K562 (cell line): ENCODE data around the gene SLC1A5. TPM values are rescaled to one million over a fixed set of nuclear protein-coding genes. Genes with fewer than 3 reads are reported as not detected.

Experiments used
- ESRRA ChIP-seq: fragments of 450-650 bp; IDR thresholded peaks from 2 replicates; pipeline ENCODE4 v1.6.1; 2014; ENCODE audit warnings: low read depth, mild to moderate bottlenecking, moderate library complexity, borderline replicate concordance
- PCBP1 ChIP-seq: fragments of 200-400 bp; formaldehyde crosslinking; IDR thresholded peaks from 2 replicates; pipeline ENCODE4 v1.6.1; 2018; ENCODE audit warnings: mild to moderate bottlenecking, low read depth, low read length; ENCODE audit not compliant: poor library complexity, severe bottlenecking
- POLR2G ChIP-seq: fragments of 200-400 bp; formaldehyde crosslinking; IDR thresholded peaks from 2 replicates; pipeline ENCODE4 v1.6.1; 2017; ENCODE audit warnings: low read depth, mild to moderate bottlenecking, antibody characterized with exemption, low read length, moderate library complexity
- SMC3 ChIP-seq: conservative IDR thresholded peaks from 2 replicates; pipeline ENCODE4 v1.6.1; 2011; ENCODE audit warnings: low read depth, low read length, improper control_type of control experiment; ENCODE audit not compliant: insufficient read depth
- ZNF830 ChIP-seq: fragments of 250-450 bp; sonication (Bioruptor Pico); IDR thresholded peaks from 2 replicates; pipeline ENCODE4 v1.5.0; 2021; ENCODE audit warnings: mild to moderate bottlenecking
- polyA plus RNA-seq, 8 experiments: library from polyadenylated mRNA; depleted of rRNA in 4 of 8; stranded (reverse) in 5 of 8; unstranded in 3 of 8; fragments of >200 nt; fragmentation: Nextera tagmentation in 2 of 8; fragmentation: Illumina TruSeq in 1 of 8; extraction: Ambion mirVana in 2 of 8; extraction: Trizol in 1 of 8; gene quantifications; 2 replicates each; pipeline versions ENCODE4 v1.2.1 to v1.2.3, GENCODE V29; 2011 to 2014; ENCODE audit warnings: inconsistent platforms in 1 of 8, missing spikeins in 1 of 8
- total RNA-seq, 7 experiments: library from RNA; depleted of rRNA in 6 of 7; stranded (reverse); fragments of >200 nt in 6 of 7; fragmentation: Illumina TruSeq in 2 of 7; extraction: Trizol in 2 of 7; gene quantifications; 2 replicates each; pipeline versions ENCODE4 v1.2.1 to v1.2.3, GENCODE V29; 2011 to 2021; ENCODE audit warnings: low replicate concordance in 1 of 7
- TF ChIP-seq, protein P1 (sequence below): fragments of 200-800 bp; sonication (Bioruptor generic); IDR thresholded peaks from 2 replicates; pipeline ENCODE4 v1.6.1; 2016; ENCODE audit warnings: missing genetic modification characterization, missing compliant biosample characterization
- TF ChIP-seq, protein P2 (sequence below): fragments of 450-650 bp; IDR thresholded peaks from 2 replicates; pipeline ENCODE4 v1.6.1; 2016; ENCODE audit warnings: antibody characterized with exemption

SLC1A5 gene
- total and polyA plus RNA-seq, 9 of the 15 experiments (the other 6 are each of a cell fraction or from before 2014, with no cell fraction given), result 31.2 to 417 (median 134) TPM

GRCh38 chr19:46776927-46777911 is 11.2 kb downstream of the SLC1A5 start (continued):
- TF ChIP-seq, protein P1, sequence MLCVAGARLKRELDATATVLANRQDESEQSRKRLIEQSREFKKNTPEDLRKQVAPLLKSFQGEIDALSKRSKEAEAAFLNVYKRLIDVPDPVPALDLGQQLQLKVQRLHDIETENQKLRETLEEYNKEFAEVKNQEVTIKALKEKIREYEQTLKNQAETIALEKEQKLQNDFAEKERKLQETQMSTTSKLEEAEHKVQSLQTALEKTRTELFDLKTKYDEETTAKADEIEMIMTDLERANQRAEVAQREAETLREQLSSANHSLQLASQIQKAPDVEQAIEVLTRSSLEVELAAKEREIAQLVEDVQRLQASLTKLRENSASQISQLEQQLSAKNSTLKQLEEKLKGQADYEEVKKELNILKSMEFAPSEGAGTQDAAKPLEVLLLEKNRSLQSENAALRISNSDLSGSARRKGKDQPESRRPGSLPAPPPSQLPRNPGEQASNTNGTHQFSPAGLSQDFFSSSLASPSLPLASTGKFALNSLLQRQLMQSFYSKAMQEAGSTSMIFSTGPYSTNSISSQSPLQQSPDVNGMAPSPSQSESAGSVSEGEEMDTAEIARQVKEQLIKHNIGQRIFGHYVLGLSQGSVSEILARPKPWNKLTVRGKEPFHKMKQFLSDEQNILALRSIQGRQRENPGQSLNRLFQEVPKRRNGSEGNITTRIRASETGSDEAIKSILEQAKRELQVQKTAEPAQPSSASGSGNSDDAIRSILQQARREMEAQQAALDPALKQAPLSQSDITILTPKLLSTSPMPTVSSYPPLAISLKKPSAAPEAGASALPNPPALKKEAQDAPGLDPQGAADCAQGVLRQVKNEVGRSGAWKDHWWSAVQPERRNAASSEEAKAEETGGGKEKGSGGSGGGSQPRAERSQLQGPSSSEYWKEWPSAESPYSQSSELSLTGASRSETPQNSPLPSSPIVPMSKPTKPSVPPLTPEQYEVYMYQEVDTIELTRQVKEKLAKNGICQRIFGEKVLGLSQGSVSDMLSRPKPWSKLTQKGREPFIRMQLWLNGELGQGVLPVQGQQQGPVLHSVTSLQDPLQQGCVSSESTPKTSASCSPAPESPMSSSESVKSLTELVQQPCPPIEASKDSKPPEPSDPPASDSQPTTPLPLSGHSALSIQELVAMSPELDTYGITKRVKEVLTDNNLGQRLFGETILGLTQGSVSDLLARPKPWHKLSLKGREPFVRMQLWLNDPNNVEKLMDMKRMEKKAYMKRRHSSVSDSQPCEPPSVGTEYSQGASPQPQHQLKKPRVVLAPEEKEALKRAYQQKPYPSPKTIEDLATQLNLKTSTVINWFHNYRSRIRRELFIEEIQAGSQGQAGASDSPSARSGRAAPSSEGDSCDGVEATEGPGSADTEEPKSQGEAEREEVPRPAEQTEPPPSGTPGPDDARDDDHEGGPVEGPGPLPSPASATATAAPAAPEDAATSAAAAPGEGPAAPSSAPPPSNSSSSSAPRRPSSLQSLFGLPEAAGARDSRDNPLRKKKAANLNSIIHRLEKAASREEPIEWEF (CRISPR knock-in tag), result no peak
- no peak for TF ChIP-seq ESRRA
- no peak for TF ChIP-seq SMC3
- peak; percentile 58 for TF ChIP-seq PCBP1
- TF ChIP-seq, protein P2, sequence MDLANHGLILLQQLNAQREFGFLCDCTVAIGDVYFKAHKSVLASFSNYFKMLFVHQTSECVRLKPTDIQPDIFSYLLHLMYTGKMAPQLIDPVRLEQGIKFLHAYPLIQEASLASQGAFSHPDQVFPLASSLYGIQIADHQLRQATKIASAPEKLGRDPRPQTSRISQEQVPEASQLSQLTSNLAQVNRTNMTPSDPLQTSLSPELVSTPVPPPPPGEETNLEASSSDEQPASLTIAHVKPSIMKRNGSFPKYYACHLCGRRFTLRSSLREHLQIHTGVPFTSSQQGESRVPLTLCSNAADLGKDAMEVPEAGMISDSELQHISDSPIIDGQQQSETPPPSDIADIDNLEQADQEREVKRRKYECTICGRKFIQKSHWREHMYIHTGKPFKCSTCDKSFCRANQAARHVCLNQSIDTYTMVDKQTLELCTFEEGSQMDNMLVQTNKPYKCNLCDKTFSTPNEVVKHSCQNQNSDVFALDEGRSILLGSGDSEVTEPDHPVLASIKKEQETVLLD, result no peak
- TF ChIP-seq ZNF830 (CRISPR knock-in tag), result no peak
- peak; percentile 86 for TF ChIP-seq POLR2G
